C4-2B (cell line): ENCODE results near the gene ERBB4.

Experiments used
- CTCF ChIP-seq: fragments of 450-650 bp; conservative IDR thresholded peaks from 2 replicates; pipeline ENCODE4 v1.5.1; 2017; ENCODE audit warnings: mild to moderate bottlenecking
- ZFX ChIP-seq: fragments of 450-650 bp; IDR thresholded peaks from 2 replicates; pipeline ENCODE4 v1.6.1; 2017

- TF ChIP-seq CTCF, result no peak
- no peak for TF ChIP-seq ZFX
Observed at GRCh38 chr2:212083492-212083891, 455.1 kb downstream of the ERBB4 start.
